Stomach (tissue), 4 donors: ENCODE data around the gene STON2.

Experiments used
- CTCF ChIP-seq, 7 experiments: fragments of 450-650 bp in 4 of 7; fragments of 200-600 bp in 3 of 7; sonication (generic) in 3 of 7; IDR thresholded peaks; one replicate each; pipeline ENCODE4 v1.5.1; 2016 to 2019; ENCODE audit warnings: antibody characterized with exemption in 7 of 7, control low read depth in 2 of 7, mild to moderate bottlenecking in 1 of 7
- EP300 ChIP-seq: sonication (generic); formaldehyde crosslinking; IDR thresholded peaks from one replicate; pipeline ENCODE4 v1.6.1; 2017; ENCODE audit warnings: antibody characterized with exemption
- POLR2A ChIP-seq, 4 donors: fragments of 450-650 bp; IDR thresholded peaks; one replicate each; pipeline ENCODE4 v1.6.1; 2016; ENCODE audit warnings: antibody characterized with exemption in 4 of 4, control low read depth in 2 of 4, mild to moderate bottlenecking in 1 of 4, moderate library complexity in 1 of 4
- POLR2AphosphoS5 ChIP-seq, 3 donors: sonication (generic); formaldehyde crosslinking; IDR thresholded peaks; one replicate each; pipeline ENCODE4 v1.6.1; 2016; ENCODE audit warnings: antibody characterized with exemption in 3 of 3

DNA sequence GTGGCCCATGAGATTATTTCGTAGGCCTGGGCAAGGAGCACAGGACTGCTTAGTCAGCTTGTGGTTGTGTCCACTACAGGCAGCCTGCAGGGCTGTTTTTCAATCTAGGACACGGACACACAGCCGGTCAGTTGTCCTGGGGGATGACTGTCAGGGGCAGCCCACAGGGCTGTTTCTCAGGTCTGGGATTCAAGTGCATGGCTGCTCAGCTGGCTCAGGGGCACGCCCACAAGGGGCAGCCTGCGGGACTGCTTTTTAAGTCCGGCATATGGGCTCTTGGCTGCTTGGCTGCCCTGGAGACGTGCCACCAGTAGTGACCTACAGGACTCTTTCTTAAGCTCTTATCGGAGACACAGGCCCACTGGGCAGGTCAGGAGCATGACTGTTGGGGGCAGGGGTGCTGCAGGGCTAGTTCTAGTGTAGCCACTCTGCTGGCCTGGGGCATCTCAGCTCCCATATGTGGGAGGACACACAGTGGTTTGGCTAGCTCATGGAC is 152.8 kb downstream of the STON2 start:
- TF ChIP-seq CTCF (IDR thresholded peaks at IDR 0.05) (no peak), POLR2A (IDR thresholded peaks at IDR 0.05) (no peak), POLR2AphosphoS5 (IDR thresholded peaks at IDR 0.05) (no peak), EP300 (no peak)
